ENCODE data around the gene BCAP29. TPM values are rescaled to one million over a fixed set of nuclear protein-coding genes. Genes with fewer than 3 reads are reported as not detected.
"Not testable (repeated sequence)": the region's sequence is repeated elsewhere in the genome, so short reads cannot be mapped to it uniquely, and the experiment has no call there.

BCAP29 gene
- total RNA-seq, 1 donor from 2014 or later = 54.9 TPM

DNA sequence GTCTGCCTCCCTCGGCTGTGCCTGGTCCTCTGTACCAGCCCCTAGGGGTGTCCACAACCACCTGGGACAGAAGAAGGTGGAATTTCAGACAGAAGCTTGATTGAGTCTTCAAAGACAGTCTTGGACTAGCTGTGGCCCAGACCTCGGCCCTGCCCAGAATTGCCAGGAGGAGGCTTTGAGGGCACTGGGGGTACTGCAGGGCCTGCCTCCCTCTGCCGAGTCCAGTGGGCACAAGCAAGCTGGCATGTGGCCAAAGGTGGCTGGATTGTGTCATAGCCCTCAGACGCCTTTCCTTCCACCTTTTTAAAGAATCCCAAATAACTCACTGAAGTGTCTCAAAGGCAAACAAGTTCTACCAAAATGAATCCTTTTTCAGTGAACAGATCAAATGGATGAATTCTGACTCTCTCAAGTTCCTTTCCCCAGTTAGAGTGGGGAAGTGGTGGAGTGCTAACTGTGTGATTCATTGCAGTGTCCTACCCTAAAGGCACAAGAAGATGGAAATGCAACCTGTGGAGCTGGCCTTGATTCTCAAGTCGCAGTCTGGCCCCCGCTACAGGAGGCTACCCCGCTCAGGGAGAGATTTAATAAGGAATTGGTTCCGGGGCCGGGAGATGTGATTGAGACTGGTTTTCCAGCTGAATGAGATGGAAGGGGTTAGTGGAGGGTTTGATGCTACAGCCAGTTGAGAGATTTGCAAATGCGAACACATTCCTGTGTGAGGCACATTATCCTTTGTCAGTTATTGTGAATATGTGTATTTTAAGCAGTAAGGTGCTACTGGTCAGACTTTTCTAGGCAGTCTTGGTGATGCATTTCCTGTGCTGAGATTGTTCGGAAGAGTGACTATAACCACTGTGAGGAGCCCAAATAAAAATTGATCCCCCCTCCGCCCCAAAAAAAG lies 51.8 kb downstream of the BCAP29 start:
- H3K9me3 ChIP-seq (ENCODE audit: insufficient read depth, low read depth, low read length) = no peaks in the 10 kb centered on the region
- H4K20me1 ChIP-seq (ENCODE audit: insufficient read depth, low read length) = no peaks in the 10 kb centered on the region
- Mint-ChIP-seq H3K4me1 (ENCODE audit: low read depth, unreplicated experiment) (no peaks in the 10 kb centered on the region), H3K27ac (ENCODE audit: unreplicated experiment) (no peak overlapping the region), H3K4me3 (ENCODE audit: unreplicated experiment) (no peak overlapping the region), H3K36me3 (ENCODE audit: low read depth, unreplicated experiment) (peaks cover 9% of the 10 kb centered on the region), H3K9me3 (ENCODE audit: unreplicated experiment) (peaks cover 1% of the 10 kb centered on the region), H3K27me3 (ENCODE audit: low read depth, unreplicated experiment) (peaks cover 2% of the 10 kb centered on the region)
- H3K4me1 ChIP-seq (ENCODE audit: insufficient read depth, low read length) = no peaks in the 10 kb centered on the region
- no peak overlapping the region for H2AFZ ChIP-seq (ENCODE audit: low read depth, low read length)
- H3K27ac ChIP-seq (ENCODE audit: low read depth, low read length) = no peak overlapping the region
- no peak for FAIRE-seq
- no peaks in the 10 kb centered on the region for H3K27me3 ChIP-seq (ENCODE audit: insufficient read depth, low read length)
- no peak for DNase-seq (ENCODE audit: low read depth)
- no peaks in the 10 kb centered on the region for H3K79me2 ChIP-seq (ENCODE audit: insufficient read depth, low read length)
- H3K9ac ChIP-seq (ENCODE audit: low read length) = no peak overlapping the region
- no peak overlapping the region for H3K4me3 ChIP-seq (ENCODE audit: insufficient read depth, low read depth, low read length)
- no peaks in the 10 kb centered on the region for H3K36me3 ChIP-seq (ENCODE audit: insufficient read depth, low read length)
- TF ChIP-seq, protein P1, sequence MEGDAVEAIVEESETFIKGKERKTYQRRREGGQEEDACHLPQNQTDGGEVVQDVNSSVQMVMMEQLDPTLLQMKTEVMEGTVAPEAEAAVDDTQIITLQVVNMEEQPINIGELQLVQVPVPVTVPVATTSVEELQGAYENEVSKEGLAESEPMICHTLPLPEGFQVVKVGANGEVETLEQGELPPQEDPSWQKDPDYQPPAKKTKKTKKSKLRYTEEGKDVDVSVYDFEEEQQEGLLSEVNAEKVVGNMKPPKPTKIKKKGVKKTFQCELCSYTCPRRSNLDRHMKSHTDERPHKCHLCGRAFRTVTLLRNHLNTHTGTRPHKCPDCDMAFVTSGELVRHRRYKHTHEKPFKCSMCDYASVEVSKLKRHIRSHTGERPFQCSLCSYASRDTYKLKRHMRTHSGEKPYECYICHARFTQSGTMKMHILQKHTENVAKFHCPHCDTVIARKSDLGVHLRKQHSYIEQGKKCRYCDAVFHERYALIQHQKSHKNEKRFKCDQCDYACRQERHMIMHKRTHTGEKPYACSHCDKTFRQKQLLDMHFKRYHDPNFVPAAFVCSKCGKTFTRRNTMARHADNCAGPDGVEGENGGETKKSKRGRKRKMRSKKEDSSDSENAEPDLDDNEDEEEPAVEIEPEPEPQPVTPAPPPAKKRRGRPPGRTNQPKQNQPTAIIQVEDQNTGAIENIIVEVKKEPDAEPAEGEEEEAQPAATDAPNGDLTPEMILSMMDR (IDR thresholded peaks at IDR 0.05; ENCODE audit: insufficient read depth, low read depth, low read length) = no peak
- no peak for TF ChIP-seq EZH2 (IDR thresholded peaks at IDR 0.05; ENCODE audit: insufficient read depth, low read length)
- H3K4me2 ChIP-seq (ENCODE audit: low read length) = no peak overlapping the region

DNA sequence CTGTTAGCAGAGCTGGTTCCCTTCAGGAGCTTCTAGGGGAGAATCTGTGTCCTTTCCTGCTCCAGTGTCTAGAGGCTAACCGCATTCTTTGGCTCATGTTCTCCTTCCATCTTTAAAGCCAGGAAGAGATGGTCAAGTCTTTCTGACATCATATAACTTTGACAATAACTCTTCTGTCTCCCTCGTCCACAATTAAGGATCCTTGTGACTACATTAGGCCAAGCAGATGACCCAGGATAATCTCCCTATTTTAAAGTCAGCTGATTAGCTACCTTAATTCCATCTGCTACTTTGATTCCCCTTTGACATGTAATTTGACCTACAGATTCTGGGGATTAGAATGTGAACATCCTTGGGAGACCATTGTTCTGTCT lies 52.4 kb downstream of the BCAP29 start:
- H3K4me1 ChIP-seq (ENCODE audit: insufficient read depth, low read length) = no peaks in the 10 kb centered on the region
- H3K4me3 Mint-ChIP-seq (ENCODE audit: unreplicated experiment) = no peak overlapping the region
- peaks cover 2% of the 10 kb centered on the region for H3K27me3 Mint-ChIP-seq (ENCODE audit: low read depth, unreplicated experiment)
- H3K27ac ChIP-seq (ENCODE audit: low read depth, low read length) = no peak overlapping the region
- no peaks in the 10 kb centered on the region for H3K9me3 ChIP-seq (ENCODE audit: insufficient read depth, low read depth, low read length)
- TF ChIP-seq, protein P1 (IDR thresholded peaks at IDR 0.05; ENCODE audit: insufficient read depth, low read depth, low read length) = no peak
- TF ChIP-seq EZH2 (IDR thresholded peaks at IDR 0.05; ENCODE audit: insufficient read depth, low read length) = no peak
- H3K36me3 ChIP-seq (ENCODE audit: insufficient read depth, low read length) = no peaks in the 10 kb centered on the region
- no peak for FAIRE-seq
- no peaks in the 10 kb centered on the region for H4K20me1 ChIP-seq (ENCODE audit: insufficient read depth, low read length)
- H3K9me3 Mint-ChIP-seq (ENCODE audit: unreplicated experiment) = no peaks in the 10 kb centered on the region
- H3K27me3 ChIP-seq (ENCODE audit: insufficient read depth, low read length) = no peaks in the 10 kb centered on the region
- DNase-seq (ENCODE audit: low read depth) = no peak
- no peak overlapping the region for H3K4me3 ChIP-seq (ENCODE audit: insufficient read depth, low read depth, low read length)
- no peak overlapping the region for H3K9ac ChIP-seq (ENCODE audit: low read length)
- peaks cover 9% of the 10 kb centered on the region for H3K36me3 Mint-ChIP-seq (ENCODE audit: low read depth, unreplicated experiment)
- no peak overlapping the region for H2AFZ ChIP-seq (ENCODE audit: low read depth, low read length)
- no peaks in the 10 kb centered on the region for H3K4me1 Mint-ChIP-seq (ENCODE audit: low read depth, unreplicated experiment)
- H3K27ac Mint-ChIP-seq (ENCODE audit: unreplicated experiment) = no peak overlapping the region
- H3K79me2 ChIP-seq (ENCODE audit: insufficient read depth, low read length) = no peaks in the 10 kb centered on the region
- no peak overlapping the region for H3K4me2 ChIP-seq (ENCODE audit: low read length)

DNA sequence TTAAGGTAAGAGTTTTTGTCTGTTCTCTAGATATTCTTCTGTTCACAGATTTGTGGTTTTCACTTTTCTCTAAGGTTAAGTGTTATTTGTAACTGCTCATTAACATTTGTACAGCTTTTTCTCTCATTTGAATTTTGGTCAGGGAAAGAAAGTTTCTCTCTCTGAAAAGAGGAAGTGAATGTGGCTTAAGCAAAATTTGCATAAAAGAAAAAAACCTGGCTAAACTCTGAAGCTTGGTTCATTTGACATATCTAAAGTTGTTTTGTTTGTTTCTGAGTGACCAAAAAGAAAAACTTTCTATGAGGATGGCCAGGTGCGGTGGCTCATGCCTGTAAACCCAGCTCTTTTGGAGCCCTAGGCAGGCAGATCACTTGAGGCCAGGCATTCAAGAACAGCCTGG lies 58.5 kb downstream of the BCAP29 start:
- Mint-ChIP-seq H3K27me3 (ENCODE audit: low read depth, unreplicated experiment) (peaks cover 2% of the 10 kb centered on the region), H3K4me3 (ENCODE audit: unreplicated experiment) (no peak overlapping the region), H3K9me3 (ENCODE audit: unreplicated experiment) (peaks cover 4% of the 10 kb centered on the region), H3K4me1 (ENCODE audit: low read depth, unreplicated experiment) (peaks cover 5% of the 10 kb centered on the region), H3K36me3 (ENCODE audit: low read depth, unreplicated experiment) (no peaks in the 10 kb centered on the region), H3K27ac (ENCODE audit: unreplicated experiment) (no peak overlapping the region)
- no peak for TF ChIP-seq EZH2 (IDR thresholded peaks at IDR 0.05; ENCODE audit: insufficient read depth, low read length)
- TF ChIP-seq, protein P1 (IDR thresholded peaks at IDR 0.05; ENCODE audit: insufficient read depth, low read depth, low read length) = no peak
- H3K27ac ChIP-seq (ENCODE audit: low read depth, low read length) = no peak overlapping the region
- no peaks in the 10 kb centered on the region for H3K9me3 ChIP-seq (ENCODE audit: insufficient read depth, low read depth, low read length)
- no peak overlapping the region for H3K9ac ChIP-seq (ENCODE audit: low read length)
- H3K4me3 ChIP-seq (ENCODE audit: insufficient read depth, low read depth, low read length) = no peak overlapping the region
- DNase-seq (ENCODE audit: low read depth) (no peak), FAIRE-seq (no peak)
- H2AFZ ChIP-seq (ENCODE audit: low read depth, low read length) = no peak overlapping the region
- H3K4me1 ChIP-seq (ENCODE audit: insufficient read depth, low read length) = peaks cover 3% of the 10 kb centered on the region
- H3K4me2 ChIP-seq (ENCODE audit: low read length) = no peak overlapping the region
- H4K20me1 ChIP-seq (ENCODE audit: insufficient read depth, low read length) = no peaks in the 10 kb centered on the region
- H3K27me3 ChIP-seq (ENCODE audit: insufficient read depth, low read length) = no peaks in the 10 kb centered on the region
- H3K79me2 ChIP-seq (ENCODE audit: insufficient read depth, low read length) = no peaks in the 10 kb centered on the region
- H3K36me3 ChIP-seq (ENCODE audit: insufficient read depth, low read length) = no peaks in the 10 kb centered on the region

DNA sequence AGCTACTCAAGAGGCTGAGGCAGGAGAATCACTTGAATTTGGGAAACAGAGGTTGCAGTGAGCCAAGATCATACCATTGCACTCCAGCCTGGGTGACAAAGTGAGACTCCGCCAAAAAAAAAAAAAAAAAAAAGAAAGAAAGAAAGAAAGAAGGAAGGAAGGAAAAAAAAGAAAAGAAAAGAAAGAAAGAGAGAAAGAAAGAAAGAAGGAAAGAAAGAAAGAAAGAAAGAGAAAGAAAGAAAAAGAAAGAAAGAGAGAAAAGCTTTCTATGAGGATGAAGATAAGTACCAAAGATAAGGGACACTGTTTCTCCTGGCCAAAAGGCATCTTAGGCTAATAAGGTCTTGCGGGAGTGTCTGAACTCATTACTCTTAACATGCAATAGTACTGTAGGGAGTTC lies 59.0 kb downstream of the BCAP29 start:
- H3K4me3 Mint-ChIP-seq (ENCODE audit: unreplicated experiment) = not testable (repeated sequence)

More for the DNA sequence above, 59.0 kb downstream of the BCAP29 start:
- H3K27ac Mint-ChIP-seq (ENCODE audit: unreplicated experiment); DNase-seq (ENCODE audit: low read depth); FAIRE-seq; H3K4me1 ChIP-seq (ENCODE audit: insufficient read depth, low read length); H3K36me3 ChIP-seq (ENCODE audit: insufficient read depth, low read length); H3K79me2 ChIP-seq (ENCODE audit: insufficient read depth, low read length); H4K20me1 ChIP-seq (ENCODE audit: insufficient read depth, low read length); H3K4me2 ChIP-seq (ENCODE audit: low read length); H3K4me1 Mint-ChIP-seq (ENCODE audit: low read depth, unreplicated experiment); H3K36me3 Mint-ChIP-seq (ENCODE audit: low read depth, unreplicated experiment); H3K9ac ChIP-seq (ENCODE audit: low read length); H3K27me3 Mint-ChIP-seq (ENCODE audit: low read depth, unreplicated experiment); H3K4me3 ChIP-seq (ENCODE audit: insufficient read depth, low read depth, low read length); H3K9me3 ChIP-seq (ENCODE audit: insufficient read depth, low read depth, low read length); H3K9me3 Mint-ChIP-seq (ENCODE audit: unreplicated experiment); H2AFZ ChIP-seq (ENCODE audit: low read depth, low read length); H3K27me3 ChIP-seq (ENCODE audit: insufficient read depth, low read length); H3K27ac ChIP-seq (ENCODE audit: low read depth, low read length): not testable (repeated sequence)

All from astrocyte (in vitro differentiated cells and primary cell).